HG02870 (cell line): ENCODE measurements around the gene STAC2.

Experiments
- ATAC-seq: cut with Tn5 transposase; IDR thresholded peaks from one replicate; pipeline ENCODE4 v1.9.1; 2021; ENCODE audit warnings: mild to moderate bottlenecking, moderate library complexity; ENCODE audit not compliant: unreplicated experiment

STAC2 gene

DNA sequence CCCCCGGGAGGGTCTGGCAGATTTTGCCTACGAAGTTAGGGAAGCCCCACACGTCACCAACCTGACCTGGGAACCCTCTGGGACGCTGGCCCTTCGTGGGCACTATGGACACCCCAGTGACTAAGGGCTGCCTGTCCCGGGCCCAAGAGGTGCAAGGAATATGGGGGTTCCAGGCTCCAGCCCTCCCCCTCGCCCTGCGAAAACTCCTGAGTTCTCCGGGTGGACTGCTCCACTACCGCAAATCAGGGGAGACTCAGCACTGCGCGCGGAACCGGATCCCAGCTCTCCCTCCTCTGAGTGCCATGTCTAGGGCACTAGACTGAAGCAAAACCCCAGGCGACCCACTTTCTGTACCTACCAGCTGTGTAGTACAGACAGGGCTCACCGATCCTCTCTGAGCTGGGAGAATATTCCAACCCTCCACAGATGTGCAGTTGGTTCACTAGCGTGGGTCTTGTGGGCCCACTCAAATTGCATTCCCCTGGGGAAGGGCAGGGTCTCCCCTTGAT is 59.9 kb downstream of the STAC2 start, which contains the start of gene ARL5C:
Gene ARL5C (minus strand): TSS at position 321 of the 509 bp plus-strand sequence. CDS start 401 bp downstream, outside the sequence.
- no peak for ATAC-seq

DNA sequence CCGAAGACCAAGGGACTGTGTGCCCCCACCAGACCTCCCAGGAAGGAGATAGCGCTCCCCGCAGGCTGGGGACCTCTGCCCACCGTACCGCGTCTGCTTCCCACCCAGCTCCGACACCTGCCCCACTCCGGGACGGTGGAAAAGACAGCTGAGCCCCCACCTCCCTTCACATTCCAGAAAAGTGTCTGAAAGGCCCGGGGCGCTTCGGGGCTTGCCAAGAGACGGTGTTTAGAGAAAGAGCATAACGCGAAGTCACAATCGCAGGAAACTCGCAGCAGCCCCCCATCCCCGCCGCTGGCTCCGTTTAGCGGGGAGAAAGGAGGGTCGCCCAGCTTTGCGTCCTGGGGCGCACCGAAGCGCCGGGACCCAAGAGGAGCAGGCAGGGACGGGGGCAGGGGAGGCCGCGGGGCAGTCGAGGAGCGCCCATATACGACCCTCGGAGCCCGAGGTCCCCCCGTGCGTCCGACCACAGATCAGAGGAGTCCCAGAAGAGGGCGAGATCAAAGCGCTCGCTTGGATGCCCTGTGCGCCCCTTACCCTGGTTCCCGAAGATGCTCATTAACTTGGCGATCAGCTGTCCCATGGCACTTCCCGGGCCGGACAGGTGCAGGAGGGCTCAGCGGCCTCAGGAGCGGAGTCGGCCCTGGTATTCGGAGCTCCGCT is 60.4 kb downstream of the STAC2 start:
- ATAC-seq, result no peak

DNA sequence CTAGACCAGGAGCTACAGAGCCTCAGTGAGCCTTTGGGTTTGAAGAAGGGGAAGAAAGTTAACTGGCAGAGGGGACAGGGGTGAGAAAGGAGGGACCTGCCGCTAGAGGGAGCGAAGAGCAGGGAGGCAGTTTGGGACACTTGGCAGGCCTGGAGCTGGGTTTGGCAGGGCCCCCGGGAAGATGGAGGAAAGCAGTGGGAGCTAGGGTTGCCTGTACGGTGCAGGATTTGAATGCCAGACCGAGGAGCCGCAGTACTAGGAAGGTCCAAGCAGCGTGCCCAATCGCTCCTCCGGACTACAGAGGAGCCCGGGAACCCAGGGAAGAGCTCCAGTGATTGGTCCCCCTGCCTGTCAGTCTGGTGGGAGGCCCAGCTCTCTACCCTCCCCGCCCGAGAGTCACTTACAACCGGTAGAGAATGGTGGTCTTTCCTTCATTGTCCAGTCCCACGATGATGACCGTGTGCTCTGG is 61.0 kb downstream of the STAC2 start:
- ATAC-seq, result peak; percentile 61

DNA sequence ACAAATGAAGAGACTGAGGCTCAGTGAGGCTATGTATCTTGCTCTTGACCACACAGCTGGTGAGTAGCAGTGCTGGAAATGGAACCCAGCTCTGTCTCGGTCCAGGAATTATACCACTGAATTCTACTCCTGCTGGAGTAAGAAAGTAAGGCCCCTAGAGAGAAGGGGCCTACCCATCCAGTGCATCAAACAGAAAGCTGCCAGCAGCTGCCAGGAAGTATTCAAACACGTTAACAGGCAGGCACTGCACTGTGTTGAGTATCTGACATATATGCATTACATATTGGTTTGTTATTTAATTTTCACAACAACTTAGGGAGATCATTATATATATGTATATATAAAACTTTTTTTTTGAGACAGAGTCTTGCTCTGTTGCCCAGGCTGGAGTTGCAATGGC is 63.8 kb downstream of the STAC2 start:
- ATAC-seq, result no peak
